Measurements from ENCODE around the gene C17orf113.
"Not testable (repeated sequence)": the region's sequence is repeated elsewhere in the genome, so short reads cannot be mapped to it uniquely, and the experiment has no call there.

C17orf113 gene

DNA sequence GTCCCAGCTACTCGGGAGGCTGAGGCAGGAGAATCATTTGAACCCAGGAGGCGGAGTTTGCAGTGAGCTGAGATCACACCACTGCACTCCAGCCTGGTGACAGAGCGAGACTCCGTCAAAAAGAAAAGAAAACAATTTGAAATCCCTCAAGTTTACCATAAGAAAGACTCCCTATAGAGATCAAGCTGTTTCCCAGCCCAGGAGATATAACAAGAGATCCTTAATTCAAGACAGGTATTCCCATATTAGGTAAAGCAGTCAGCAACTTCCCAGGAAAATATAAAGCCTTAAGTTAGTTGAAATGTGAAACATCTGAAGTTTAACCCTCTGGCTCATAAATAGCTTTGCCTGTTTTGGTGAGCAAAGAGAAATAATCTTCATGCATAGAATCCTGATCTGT is 38.0 kb downstream of the C17orf113 start:
- DNase-seq, result not testable (repeated sequence)

DNA sequence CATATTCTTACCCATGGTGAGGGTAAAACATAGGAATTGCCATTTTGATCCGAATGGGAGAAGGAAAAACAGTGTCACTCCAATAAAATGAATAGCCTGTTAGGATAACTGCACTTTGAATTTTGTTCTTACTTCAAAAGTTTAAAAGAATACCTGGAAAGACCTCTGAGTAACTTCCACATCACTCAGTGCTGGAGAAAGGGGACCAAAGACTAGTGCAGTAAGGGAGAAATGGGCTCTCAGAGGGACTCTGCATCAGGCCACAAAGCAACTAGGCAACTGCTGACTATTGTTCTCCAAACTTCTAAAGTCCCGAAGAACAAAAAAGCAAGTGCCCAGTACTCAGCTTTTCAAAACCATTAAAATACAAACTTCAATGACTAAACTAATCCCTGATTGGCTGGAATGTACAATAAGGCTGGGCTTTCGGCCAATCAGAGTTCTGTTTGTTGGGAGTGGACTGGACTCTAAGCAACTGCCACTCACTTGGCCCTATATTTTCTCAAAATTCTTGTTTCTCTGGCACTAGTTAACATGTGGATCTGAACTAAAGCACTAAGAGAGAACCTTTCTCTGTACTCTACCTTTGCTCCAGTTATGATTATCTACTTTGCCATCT is 39.4 kb downstream of the C17orf113 start:
- DNase-seq, result no peak

DNA sequence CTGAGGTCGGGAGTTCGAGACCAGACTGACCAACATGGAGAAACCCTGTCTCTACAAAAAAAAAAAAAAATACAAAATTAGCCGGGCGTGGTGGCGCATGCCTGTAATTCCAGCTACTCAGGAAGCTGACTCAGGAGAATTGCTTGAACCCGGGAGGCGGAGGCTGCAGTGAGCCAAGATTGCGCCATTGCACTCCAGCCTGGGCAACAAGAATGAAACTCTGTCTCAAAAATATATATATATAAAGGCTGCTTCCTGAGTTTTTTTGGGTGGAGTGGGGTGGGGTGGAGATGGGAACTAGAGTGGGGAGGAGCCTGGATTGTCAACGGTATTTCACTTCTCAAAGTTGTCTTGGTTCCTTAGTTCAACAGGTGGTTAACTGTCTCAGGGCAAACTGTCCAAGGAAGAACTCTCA is 40.1 kb downstream of the C17orf113 start:
- DNase-seq, result not testable (repeated sequence)

DNA sequence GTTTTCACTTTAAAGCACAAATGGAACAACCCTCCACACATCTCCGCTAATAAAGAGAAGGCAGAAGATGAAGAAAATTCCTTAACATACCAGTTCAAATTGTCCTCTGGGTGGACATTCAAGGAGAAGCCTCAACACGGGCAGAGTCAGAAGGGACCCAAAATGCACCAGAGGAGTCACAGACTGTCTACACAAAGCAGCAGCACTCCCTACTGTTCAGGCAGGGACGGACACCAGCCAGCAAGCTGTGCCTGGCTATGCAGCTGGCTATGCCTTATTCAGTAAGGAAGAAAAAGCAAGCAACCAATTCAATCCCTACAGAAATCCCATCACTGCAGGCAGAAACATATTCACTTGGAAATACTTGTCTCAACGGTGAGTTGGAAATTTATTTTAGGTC is 41.2 kb downstream of the C17orf113 start:
- no peak for DNase-seq

DNA sequence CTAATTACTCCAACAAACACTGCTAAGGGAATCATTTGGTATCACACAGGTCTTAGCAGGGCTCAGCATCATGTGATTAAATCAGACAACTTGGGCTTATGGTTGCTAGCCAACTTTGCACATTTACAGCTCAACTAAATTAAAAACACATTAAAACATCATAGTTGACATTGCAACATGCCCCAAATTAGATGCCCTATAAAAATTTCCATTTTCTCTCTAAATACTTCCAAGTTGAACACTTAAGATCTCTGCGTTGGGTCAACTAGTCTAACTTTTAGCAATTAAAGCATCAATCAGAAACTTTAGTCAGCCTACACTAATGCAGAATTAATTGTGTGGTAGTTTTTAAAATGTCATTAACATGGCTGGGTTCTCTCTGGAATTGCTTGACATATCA is 45.2 kb downstream of the C17orf113 start:
- DNase-seq, result no peak

DNA sequence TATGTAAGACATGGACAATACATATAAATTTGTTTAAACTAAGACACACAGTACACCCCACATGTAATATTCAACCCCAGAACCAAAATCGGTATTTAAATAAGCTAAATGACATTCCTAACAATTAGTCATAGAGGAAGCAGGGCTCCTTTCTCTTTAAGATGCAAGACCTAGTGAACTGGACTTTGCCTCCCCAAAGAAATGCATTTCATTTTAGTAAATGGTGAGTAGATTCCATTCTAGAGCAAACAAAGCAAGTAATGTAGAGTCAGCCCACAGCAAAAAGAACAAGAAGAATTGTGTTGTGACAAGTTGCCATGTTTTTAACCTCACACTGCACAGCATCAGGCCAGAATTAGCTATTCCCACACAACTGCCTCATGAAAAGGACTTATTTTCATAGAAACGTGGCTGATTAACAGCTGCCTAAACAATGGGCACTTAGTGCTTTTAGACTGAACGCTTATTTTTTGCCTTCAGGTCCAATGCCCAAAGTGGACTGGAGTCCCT is 47.6 kb downstream of the C17orf113 start:
- DNase-seq, result no peak

DNA sequence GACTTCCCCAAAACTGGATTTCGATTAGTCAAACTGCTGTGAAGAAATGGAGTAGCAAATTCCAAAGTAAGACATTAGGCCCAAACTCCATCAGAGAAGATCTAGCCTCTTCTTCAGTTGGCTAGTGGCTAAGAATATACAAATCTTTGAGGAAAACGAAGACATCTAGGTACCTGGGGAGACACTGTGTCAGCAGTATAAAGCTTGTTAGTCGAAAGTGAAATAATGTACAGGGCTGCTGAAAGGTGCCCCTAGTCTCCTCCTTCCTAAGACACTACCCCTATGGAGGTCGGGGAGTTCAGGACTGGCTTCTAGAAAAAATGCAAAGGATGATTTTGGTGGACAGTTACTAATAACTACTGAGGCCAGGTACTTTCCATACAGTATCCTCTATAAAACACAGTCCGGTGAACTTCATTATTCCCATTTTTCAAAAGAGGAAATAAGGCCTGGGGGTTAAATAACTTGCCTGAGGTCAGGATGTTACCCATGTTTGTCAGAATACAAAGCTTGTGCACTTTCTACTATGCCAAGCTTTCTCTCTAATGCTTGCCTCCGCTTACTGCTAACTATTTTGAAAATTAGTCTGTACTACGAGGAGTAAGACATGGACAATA is 48.1 kb downstream of the C17orf113 start:
- DNase-seq, result no peak

DNA sequence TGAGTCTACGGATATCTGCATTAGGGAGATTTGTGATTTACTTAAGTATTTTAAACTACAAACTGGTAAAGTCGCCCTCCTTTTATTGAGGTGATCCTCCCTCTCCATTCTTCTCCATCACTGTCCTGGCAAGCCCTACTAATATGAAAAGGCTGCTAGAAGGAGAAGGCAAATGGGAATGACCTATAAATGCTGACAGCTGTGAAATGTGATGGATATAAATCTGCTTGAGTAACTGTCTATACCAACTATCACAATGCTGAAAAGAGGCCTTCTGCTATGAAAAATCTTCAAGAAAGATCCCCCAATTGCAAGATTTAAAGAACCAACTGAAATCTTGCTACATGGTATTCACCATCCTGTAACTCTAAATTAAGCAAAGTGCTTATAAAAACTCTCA is 48.7 kb downstream of the C17orf113 start:
- no peak for DNase-seq

DNA sequence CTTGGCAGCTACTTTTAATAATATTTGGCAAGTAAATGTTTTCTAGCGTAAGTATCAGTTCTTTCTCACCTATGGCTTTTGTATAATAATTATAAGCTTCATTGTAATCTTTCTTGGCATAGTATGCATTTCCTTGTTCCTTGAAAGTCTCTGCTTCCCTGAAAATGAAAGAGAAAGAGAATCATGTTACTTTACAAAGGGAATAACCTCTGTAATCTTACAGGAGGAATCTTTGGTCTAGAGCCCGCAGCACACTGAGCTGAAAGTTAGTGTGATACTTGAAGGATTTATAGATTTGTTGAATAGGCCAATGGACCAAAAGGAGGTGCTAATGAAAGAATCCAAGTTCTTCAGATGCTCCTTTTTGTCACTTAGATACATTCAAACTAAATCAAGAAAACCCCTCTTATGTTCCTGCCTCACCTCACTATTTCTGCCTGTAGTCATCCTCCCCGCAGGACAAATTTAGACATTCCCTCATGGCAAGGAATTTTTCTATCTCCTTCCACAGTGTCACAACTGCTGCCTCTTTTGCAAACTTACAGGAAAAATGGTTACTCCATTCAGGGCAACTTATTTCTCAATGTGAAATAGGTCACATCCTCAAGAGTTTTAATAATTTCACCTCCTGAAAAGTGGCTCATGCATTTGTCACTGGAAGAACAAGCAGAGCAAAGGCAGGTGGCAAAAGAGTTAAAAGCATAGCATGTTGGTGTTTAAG is 49.8 kb downstream of the C17orf113 start:
- no peak for DNase-seq

DNA sequence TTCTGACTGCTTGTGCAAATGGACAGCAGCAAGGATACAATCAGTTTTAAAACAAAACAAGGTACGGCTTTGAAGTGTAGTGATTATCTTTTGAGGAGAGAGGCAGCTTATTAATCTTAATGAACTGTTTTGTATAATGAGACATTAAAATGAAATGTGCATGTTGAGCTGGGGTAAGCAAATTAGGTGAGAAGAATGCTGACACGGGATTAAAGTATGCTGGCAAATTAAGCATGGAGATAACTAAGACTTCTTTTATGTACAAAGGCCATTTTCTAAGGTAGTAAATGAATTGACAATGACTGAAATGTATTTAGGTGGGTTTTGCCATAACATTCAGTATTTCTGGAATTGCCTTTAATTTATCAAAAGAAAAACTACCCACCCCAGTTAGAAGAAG is 51.9 kb downstream of the C17orf113 start:
- DNase-seq, result no peak

DNA sequence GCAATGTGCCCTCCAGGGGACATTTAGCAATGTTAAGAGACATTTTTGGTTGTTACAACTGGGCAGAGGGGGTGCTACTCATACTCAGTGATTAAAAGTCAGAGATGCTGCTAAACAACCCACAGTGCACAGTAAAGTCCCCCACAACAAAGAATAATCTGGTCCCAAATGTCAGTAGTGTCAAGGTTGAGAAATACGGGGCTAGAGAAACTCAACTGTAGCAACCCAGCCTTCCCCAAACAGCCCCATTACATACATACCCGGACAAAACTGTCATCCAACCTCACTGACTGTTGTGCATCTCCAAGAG is 53.6 kb downstream of the C17orf113 start:
- no peak for DNase-seq

DNA sequence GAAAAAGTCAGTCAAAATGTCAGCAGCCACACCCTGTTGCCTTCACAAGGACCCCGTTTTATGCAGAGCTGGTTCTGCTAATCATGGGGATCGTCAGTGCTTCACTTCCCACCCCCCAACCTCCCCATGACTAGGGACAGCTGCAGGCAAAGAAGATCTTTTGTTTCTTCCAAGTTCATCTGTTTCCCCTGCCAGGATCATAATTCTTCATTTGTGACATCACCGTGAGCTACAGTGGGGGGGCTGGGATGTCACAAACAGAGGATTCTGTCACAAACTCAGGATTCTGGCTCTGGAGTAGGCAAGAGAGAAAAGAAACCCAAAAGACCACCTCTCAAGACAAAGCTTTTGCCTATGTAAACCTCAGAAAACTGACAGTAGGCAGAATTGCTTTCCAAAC is 57.8 kb downstream of the C17orf113 start:
- no peak for DNase-seq

DNA sequence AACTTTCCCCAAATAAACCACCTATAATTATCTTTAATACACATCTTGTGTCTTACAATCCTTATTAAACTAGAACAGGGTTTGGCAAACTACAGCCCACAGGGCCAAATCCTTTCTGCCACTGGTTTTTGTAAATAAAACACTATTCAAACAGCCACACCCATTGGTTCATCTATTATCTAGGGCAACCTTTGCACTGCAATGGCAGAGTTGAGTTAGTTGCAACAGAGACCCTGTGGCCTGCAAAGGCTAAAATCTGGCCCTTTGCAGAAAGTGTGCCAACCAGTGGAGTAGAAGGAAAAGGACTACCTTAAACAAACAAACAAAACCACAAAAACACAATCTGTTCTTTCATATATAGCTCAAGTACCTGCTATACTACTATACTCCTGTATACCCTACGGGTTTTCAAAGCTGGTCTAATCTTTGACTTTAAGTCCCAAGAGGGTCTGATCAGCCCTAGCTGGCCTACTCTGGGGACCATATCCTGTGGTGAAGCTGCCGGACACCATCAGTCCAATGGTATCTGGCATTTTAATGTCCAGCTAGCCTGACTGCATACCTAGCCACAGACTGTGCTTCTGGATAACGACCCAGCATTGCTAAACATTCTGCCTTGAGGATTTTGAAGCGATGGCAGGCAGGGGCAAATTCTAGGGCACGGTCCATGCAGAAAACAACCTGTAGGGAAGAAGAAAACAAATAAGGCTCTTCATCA is 60.5 kb downstream of the C17orf113 start:
- no peak for DNase-seq

DNA sequence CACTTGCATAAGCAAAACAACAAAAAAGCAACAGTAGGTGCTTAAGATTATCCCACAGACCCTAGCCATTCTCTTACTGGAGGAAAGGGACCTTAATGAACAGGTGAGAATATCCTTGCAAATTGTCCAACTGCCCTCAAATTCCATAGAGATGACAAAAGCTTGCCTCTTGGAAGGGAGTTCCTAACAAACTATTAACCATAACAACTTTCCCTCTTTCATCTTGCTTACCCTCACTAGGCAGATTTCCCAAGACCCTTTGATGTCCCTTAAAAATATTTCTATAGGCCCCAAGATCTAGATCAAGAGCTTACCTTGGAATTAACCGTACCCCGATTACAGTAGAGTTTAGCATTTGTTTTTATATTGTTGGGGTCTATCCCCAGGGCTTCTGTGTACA is 62.0 kb downstream of the C17orf113 start:
- DNase-seq, result no peak
